Fibroblast of skin of abdomen (primary cell): ENCODE measurements around the gene ITPK1. TPM values are rescaled to one million over a fixed set of nuclear protein-coding genes. Genes with fewer than 3 reads are reported as not detected.
A peak's percentile ranks its signal among the peaks of the same experiment; 100 is the strongest.
"Not testable (repeated sequence)": the region's sequence is repeated elsewhere in the genome, so short reads cannot be mapped to it uniquely, and the experiment has no call there.

ENCODE experiments used
- DNase-seq: peaks from one replicate; pipeline ENCODE4 v3.0.0-alpha.2; 2013
- polyA plus RNA-seq, 2 experiments: library from polyadenylated mRNA; unstranded; fragments of 120-200 nt; gene quantifications; one replicate each; pipeline ENCODE4 v1.2.1, GENCODE V29; 2013; ENCODE audit not compliant: insufficient read length in 2 of 2

Gene ITPK1
- polyA plus RNA-seq (2013, experiment 1 of 2; ENCODE audit: insufficient read length): 29.5 TPM
- 30.8 TPM for polyA plus RNA-seq (2013, experiment 2 of 2; ENCODE audit: insufficient read length)

DNA sequence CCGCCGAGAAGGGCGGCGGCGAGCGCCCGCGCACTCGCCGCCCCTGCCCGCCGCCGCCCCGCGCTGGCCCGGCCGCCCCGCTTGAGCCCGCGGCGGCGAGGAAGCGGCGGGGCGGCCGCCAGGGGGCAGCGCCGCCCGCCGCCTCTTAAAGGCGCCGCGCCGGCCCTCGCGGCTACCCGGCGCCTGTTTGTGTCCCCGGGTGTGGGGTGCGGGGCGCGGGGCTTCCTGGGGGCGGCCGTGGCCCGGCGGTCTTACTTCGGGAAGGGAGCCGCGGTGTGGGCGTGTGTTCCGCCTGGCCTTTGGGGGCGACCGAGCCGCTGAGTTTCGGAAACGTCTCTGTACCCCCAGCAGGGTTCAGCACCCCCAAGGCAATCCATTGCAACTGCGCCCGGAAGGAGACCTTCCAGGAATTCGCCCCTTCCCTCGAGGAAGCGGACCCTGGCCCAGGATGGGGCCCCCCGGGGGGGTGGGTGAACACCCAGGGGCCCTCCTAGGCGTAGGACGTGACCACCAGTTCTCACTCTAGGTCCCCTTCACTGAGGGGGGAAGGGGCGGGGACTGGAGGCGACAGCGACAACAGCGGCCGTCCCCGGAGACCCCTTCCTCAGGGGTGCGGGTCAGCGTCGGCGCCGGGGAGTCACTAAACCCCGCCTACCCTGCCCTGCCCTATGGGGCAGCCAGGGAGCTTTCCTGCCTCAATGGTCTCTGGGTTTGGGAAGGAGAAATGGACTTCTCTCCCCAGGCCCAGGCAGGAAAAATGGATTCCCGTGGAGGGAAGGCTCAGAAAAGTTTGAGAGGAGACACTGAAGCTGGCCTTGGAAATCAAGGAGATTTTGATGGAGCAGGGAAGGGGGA is at the start of gene ITPK1:
ITPK1 (minus strand) TSS at position 105 of the 855 bp plus-strand sequence. CDS start 762 bp downstream, outside the sequence.
- DNase-seq: peak; percentile 69

DNA sequence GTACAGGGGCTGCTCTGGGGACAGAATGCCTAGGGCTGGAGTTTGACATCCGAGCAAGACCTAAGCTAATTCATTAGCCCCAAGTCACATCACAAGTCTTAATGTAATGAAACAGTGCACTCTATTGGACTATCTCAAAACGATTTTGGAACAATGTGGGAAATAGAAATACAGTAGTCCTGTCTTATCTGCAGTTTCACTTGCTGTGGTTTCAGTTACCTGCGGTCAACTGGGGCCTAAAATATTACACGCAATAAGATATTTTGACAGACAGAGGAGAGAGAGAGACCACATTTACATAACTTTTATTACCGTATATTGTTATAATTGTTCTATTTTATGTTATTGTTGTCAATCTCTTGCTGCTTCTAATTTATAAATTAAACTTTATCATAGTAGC is 47.8 kb upstream of the ITPK1 start:
- DNase-seq: no peak

DNA sequence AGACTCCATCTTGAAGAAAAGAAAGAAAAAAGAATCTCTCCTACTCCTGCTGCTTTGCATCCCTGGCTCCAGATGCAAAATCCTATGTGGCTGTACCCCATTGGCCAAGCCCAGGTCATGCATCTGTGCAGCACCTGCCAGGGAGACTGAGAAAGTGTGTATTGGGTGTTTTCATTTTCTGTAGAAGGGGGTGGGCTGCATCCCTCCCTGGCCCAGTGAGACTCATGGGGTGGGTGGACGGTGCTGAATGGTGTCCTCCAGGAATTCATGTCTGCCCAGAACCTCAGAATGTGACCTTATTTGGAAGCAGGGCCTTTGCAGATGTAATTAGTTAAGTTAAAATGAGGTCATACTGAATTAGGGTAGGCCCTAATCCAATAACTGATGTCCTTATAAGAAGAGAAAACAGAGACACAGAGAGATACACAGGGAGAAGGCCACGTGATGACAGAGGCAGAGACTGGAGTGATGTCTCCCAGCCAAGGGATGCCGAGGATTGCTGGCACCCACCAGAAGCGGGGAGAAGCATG is 45.8 kb upstream of the ITPK1 start:
- DNase-seq: peak; percentile 14

DNA sequence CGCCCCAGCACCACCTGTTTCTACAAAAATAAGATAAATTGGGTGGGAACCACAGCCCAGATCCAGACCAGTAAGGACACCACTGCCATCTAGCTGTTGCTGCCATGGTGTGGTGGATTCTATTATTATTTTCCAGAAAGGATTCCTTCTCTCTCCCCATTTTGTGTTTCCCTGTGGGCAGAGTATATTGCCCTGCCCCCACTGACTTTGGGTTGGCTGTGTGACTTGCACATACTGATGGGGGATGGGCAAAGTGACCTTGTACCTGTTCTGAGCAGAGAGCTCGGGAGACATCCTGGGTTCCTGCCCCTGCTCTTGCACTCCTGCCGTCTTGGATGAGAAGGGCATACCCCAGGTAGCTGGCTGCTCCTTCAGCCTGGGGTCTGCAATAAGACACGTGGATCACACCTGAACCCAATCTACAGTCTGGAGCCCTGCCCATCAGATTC is 44.7 kb upstream of the ITPK1 start:
- DNase-seq: no peak

DNA sequence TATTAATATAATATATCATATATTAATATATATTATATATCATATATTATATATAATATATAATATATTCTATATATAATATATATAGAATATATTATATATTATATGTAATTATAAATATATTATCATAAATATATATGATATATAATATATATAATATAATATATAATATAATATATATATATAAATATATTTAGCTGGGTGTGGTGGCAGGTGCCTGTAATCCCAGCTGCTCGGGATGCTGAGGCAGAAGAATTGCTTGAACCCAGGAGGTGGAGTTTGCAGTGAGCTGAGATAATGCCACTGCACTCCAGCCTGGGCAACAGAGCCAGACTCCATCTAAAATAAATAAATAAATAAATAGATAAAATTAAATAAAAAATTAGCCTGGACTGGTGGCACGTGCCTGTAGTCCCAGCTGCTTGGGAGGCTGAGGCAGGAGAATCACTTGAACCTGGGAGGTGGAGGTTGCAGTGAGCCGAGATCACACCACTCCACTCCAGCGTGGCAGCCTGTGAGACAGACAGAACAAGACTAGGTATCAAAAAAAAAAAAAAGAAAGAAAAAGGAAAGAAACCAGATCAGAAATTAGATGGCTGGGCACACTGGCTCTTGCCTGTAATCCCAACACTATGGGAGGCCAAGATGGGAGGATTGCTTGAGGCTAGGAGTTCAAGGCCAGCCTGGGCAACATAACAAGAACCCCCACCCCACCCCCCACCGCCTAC is 44.1 kb upstream of the ITPK1 start:
- DNase-seq: not testable (repeated sequence)

DNA sequence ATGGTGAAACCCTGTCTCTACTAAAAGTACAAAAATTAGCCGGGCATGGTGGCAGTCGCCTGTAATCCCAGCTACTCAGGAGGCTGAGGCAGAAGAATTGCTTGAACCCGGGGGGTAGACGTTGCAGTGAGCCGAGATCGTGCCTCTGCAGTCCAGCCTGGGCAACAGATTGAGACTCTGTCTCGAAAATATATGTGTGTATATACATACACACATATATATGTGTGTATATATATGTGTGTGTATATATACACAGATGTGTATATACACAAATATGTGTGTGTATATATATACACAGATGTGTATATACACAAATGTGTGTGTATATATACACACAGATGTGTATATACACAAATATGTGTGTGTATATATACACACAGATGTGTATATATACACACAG is 42.6 kb upstream of the ITPK1 start:
- DNase-seq: not testable (repeated sequence)

DNA sequence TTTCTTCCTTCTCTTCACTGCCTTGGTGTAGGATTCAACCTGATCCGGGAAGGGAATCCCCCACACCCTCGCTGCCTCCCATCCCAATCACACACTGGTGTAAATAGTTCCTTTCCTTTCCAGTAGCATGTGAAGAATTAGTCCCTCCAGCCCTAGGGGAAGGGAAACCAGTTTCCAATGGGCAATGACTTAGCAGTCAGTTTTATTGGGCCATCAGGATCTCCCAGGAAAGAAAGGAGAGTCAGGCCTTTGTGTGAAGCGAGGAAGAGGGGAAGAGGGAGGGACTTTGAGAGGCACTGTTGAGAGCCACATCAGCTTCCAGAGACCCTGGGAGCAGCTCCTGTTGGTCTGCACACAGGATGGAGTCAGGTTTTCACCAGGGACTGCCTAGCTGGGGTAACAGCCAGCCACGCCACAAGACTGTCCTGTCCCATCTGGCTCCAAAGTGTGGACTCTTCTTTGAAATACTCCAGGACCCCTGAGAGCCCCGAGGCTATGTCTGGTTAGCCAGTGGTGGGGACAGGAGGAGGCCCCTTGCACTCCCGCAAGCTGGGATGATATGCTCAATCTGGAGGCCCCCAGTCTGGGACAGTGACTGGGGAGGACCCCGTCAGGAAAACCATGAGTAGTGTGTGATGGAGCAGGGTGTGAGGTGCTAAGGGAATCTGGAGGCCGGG is 41.1 kb upstream of the ITPK1 start:
- DNase-seq: no peak

DNA sequence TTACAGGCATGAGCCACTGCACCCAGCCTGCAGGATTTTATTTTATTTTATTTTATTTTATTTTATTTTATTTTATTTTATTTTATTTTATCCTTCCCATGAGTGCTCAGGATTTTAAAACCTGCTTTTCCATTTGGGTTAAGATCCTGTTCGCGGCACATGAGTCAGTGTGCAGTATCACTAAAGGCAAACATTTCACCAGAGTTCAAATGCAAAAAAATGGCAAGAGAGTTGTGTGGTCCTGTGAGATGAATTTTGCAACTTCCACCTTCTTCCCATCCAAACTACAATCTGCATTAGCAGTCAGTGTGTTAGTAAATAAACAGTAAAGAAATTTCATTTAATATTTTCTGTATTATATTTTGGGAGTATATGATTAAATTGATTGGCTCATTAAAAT is 39.9 kb upstream of the ITPK1 start:
- no peak for DNase-seq

DNA sequence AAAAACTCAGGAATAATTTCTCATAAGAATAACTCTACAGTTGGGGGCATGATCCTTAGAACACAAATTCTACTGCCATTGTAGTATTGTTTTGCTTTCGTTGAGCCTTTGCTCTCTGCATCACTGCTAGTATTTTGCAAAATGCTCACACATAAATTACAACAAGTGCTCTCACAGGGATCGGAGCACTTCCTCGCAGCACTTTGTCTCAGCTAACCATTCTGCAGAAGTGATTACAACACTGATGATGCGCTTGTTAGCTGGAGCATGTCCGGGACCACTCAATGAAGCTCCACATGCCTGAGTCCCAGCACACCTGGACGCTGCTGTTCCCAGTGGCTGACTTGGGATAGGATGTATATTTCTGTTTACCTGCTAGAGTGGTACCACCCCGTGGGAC is 37.4 kb upstream of the ITPK1 start:
- no peak for DNase-seq

DNA sequence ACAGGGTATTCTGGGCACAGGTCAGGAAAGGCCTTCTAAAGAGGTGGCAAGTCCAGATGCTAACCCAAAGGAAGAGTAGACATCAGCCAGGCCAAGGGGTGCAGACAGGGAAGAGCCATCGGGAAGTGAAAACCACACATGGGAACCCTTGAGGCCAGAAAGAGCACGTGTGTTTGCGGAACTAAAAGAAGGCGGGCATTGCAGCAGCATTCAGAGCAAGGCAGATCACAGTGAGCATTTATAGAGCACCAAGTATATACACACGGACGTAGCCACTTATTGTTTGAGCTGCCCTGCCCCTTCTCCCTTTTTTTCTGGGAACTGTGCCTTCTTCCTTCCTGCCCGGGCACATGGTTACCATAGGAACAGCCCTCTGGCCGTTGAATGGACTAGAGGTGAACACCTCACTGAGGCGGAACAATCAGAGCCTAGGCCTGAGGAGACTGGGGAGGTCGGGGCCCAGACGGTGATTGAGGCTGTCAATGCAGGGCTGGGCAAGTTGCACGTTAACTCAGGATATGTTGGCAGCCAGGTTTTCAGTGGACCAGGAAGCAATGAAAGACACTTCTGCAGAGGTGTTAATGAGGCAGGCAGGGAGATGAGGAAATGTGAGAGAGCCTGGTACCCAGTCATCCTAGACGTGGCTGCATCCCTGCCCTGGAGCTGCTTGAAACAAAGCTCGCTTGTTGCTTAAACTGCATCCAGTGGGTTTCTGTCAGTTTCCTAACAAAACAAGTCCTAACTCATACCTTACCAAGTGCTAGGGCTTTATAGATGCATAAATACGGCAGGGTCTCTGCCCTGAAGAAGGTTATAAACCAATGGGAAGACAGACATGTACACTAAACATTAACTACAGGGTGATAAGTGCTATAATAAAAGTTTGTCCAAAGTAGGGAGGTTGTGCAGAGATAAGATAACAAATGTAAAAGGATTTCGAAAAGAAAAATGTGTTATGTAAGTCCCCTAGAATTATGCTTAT is 34.8 kb upstream of the ITPK1 start:
- DNase-seq: no peak

DNA sequence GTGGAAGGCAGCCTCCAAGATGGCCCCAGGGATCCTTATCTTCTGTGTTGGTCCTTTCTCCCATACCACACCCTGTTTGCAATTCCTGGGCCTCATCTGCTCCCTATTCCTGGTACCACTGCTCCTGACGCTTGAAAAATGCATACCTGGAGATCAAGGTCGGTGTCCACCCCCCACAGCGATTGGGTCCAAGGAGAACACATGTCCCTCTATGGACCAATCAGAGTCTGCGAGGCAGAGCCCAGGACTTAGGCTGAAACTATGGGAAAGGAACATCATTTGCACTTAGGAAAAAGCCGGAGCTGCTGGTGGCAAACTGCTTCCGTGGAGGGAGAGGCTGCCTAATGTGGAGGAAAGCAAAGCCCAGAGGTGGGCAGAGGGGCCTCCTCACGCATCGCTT is 33.3 kb upstream of the ITPK1 start:
- DNase-seq: no peak

DNA sequence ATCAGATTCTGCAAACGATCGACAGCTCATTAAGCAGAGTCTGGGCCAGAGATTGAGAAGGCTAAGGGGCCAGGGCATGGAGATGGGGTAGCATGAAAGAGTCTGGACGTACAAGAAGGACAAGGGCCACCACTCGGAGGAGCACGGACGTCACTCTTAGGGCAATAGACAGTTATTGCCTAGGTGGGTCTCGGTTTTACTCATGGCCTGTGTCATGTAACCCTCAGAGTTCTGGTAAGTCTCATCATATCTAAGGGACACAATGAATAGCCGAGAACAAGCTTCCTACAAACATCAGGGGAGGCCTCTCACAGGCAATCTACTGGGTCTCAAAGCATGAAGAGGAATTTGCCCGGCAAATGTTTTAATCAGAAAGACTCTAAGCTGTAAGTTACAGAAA is 30.4 kb upstream of the ITPK1 start:
- DNase-seq: no peak

DNA sequence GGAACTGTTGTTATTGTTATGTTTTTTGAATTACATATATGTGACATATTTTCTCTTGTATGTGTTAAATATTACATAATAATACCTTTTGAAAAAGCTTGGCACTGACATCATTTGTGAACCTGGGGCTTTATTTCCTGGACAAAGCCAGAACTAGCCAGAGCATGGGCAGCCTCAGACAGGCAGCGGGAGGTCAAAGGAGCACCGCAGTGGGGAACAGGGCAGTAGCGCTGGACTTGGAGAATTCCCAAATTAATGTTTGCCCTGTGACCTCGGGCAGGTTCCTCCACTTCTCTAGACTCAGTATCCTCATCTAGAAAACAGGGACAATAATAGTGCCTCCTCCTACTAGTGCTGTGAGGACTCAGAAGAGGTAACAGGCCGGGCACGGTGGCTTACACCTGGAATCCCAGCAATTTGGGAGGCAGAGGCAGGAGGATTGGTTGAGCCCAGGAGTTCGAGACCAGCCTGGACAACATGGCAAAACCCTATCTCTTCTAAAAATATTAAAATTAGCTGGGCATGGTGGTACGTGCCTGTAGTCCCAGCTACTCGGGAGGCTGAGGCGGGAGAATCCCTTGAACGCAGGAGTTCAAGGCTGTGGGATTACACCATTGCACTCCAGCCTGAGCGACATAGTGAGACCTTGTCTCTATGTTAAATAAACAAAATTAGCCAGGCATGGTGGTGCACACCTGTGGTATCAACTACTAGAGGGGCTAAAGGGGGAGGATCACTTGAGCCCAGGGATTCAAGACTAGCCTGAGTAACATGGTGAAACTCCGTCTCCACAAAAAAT is 27.3 kb upstream of the ITPK1 start:
- DNase-seq: no peak

DNA sequence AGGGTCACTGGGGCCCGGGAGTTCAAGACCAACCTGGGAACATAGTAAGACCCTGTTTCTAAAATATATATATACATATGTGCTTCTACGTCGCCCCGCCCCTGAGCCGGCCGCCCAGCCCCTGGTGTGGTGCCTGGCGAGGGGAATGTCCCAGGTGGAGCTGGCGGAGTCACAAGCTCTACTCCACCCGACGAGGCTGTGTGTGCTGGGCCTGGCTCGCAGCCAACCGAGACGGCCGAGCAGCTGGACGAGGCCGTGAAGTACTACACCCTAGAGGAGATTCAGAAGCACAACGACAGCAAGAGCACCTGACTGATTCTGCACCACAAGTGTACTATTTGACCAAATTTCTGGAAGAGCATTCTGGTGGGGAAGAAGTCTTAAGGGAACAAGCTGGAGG is 22.1 kb upstream of the ITPK1 start:
- DNase-seq: no peak

DNA sequence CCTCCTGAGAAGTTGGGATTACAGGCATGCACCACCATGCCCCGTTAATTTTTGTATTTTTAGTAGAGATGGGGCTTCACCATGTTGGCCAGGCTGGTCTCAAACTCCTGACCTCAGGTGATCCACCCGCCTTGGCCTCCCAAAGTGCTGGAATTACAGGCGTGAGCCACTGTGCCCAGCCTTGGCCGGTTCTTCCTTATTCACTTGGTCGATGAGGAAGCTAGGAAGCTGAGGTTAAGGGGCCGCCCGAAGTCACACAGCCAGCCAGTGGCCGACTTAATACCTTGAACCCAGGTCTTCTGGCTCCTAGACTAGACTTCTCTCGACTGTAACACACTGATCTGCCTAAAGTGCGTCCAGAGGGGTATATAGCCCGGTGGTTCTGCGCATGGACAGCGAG is 20.8 kb upstream of the ITPK1 start:
- not testable (repeated sequence) for DNase-seq

DNA sequence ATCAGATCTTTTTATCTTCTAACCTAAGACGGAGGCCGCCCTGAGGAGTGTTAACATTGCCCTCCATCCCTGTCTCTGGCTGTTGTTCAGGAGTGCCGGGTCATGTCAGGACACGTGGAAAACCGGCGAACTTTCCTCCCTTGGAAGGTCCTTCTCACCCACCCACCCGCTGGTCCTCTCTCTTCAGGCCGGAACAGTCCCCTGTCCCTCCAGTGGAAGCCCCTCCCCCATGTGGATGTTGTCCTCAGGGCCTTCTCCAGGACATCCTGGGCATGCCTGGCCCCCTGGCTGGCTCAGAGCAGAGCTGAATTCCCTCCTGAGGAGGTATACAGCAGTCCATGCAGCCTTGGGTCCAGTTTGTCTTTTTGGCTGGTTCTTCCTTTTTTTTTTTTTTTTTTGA is 20.3 kb upstream of the ITPK1 start:
- DNase-seq: no peak

DNA sequence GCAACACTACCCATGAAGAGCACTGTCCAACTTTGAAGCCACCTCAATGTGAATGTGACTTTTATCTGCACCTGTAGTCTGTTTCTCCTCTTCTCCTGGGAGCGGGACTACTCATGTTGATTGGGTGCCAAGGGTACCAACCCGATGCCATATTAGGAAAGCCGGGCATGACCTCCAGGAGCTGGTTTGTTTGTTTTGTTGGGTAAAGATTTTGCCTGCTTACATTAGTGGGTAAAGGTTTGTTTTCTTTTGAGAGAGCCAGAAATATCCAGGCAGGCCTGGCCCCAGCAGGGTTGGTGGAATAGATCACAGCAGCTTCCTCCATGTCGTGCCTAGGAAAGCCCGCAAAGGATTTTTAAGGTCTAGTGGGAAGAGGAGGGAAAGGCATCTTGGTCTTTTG is 19.7 kb upstream of the ITPK1 start:
- DNase-seq: no peak

DNA sequence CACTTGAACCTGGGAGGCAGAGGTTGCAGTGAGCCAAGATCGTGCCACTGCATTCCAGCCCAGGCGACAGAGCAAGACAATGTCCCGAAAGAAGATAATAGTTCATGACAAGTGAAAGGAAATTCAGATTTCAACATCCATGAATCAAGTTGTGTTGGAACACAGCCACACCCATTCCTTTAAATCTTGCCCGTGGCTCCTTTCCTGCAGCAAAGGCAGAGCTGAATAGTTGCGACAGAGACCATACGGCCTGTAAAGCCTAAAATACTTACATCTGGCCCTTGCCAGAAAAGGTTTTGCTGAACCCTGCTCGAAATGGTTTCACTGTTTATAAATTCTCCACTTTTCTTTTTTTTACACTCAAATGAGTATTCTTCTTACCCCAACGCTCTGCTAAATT is 17.7 kb upstream of the ITPK1 start:
- DNase-seq: peak; percentile 53

DNA sequence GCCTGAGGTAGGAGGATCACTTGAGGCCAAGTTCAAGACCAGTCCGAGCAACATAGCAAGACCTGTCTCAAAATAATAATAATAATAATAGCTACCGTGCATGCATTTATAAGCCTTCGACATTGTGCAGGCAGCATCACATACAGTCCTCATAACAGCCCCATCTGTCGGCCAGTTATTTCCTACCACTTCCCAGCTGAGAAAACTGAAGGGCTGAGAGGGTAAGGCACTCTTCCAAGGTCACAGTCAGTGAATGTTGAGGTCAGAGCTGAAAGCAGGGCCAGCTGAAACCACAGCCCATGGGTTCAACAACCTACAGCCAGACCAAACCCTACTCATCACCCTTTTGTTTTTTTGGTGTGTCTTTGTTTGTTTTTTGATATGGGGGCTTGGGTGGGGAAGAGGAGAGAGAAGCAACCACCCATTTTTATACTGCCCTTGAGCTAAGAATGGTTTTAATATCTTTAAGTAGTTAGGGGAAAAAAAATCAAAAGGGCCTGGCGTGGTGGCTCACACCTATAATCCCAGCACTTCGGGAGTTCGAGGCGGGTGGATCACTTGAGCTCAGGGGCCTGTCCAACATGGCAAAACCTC is 16.8 kb upstream of the ITPK1 start:
- no peak for DNase-seq

DNA sequence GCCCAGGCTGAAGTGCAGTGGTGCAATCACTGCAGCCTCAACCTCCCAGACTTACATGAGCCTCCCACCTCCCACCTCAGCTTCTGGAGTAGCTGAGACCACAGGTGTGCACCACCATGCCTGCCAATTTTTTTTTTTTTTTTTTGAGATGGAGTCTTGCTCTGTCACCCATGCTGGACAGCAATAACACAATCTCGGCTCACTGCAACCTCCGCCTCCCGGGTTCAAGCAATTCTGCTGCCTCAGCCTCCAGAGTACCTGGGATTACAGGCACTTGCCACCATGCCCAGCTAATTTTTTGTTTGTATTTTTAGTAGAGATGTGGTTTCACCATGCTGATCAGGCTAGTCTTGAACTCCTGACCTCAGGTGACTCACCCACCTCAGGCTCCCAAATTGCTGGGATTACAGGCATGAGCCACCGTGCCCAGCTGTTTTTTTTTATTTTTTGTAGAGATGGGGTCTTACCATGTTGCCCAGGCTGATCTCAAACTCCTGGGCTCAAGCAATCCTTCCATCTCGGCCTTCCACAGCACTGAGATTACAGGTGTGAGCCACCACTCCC is 15.6 kb upstream of the ITPK1 start:
- not testable (repeated sequence) for DNase-seq
